T-helper 9 cell (primary cell): Measurements from ENCODE around the gene PHF20.
A peak's percentile ranks its signal among the peaks of the same experiment; 100 is the strongest.
"Not testable (repeated sequence)": the region's sequence is repeated elsewhere in the genome, so short reads cannot be mapped to it uniquely, and the experiment has no call there.

Source experiments
- DNase-seq: peaks from one replicate; pipeline ENCODE4 v3.0.0-alpha.2; 2020

PHF20 gene

GRCh38 chr20:35985806-35986205 lies 214.0 kb downstream of the PHF20 start:
- DNase-seq = no peak

GRCh38 chr20:35988910-35989463 lies 217.2 kb downstream of the PHF20 start:
- no peak for DNase-seq

- DNase-seq = no peak
Observed at GRCh38 chr20:35991142-35991771, 219.4 kb downstream of the PHF20 start.

GRCh38 chr20:35992713-35993335 lies 221.0 kb downstream of the PHF20 start:
- peak; percentile 6 for DNase-seq

GRCh38 chr20:35994994-35995453 lies 223.2 kb downstream of the PHF20 start:
- DNase-seq = peak; percentile 81

GRCh38 chr20:35996492-35996891 lies 224.7 kb downstream of the PHF20 start:
- not testable (repeated sequence) for DNase-seq
